ENCODE measurements around the gene FBXO46. TPM values are rescaled to one million over a fixed set of nuclear protein-coding genes. Genes with fewer than 3 reads are reported as not detected.
"Not testable (repeated sequence)": the region's sequence is repeated elsewhere in the genome, so short reads cannot be mapped to it uniquely, and the experiment has no call there.

Gene FBXO46
- total RNA-seq, 5 donors from 2014 or later (not counting 1 experiment from before 2014, with no cell fraction given) = 27.9 to 48.3 (median 38.0) TPM

DNA sequence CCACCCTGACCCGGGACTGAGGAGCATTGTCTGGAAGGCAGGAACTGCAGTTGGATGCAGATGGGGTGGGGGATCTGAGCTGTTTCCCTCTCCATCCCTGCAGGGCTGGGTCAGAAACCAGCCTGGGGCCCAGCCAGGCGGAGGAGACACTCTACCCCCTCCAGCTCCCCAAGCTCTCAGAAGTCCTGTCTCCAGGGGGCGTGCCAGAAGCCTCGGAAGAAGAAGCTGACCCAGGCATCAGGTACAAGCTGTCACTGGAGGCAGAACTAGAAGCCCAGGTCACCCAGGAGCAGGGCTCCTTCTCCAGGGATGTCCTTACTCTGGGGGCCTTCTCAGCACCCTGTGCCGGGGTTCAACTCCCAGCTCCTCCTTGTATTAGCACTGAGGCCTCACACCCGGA, 22.9 kb upstream of the FBXO46 start:
- Histone ChIP-seq H3K36me3 (ENCODE audit: control insufficient read depth in 2 of 2, extremely low read depth in 1 of 2, insufficient read depth in 1 of 2, low read length in 1 of 2) (no peaks in the 10 kb centered on the region), H3K4me1 (ENCODE audit: control insufficient read depth in 1 of 2, extremely low read depth in 1 of 2, insufficient read depth in 2 of 2, low read length in 2 of 2) (no peaks in the 10 kb centered on the region), H3K27me3 (replicated peaks in 1 of 2; ENCODE audit: control insufficient read depth in 2 of 2, extremely low read depth in 1 of 2, insufficient read depth in 2 of 2, low read length in 1 of 2) (peaks cover 0 to 3% of the 10 kb centered on the region in 2 experiments), H3K9me3 (no peaks in the 10 kb centered on the region), H3K4me3 (ENCODE audit: control insufficient read depth in 1 of 2, extremely low read depth in 1 of 2, low read length in 1 of 2) (no peak overlapping the region), H3K27ac (ENCODE audit: low read length) (no peak overlapping the region)
- Mint-ChIP-seq H3K27ac (no peak overlapping the region), H3K36me3 (no peaks in the 10 kb centered on the region), H3K27me3 (peaks cover 0 to 8% of the 10 kb centered on the region in 2 donors), H3K9me3 (no peaks in the 10 kb centered on the region), H3K4me1 (no peaks in the 10 kb centered on the region), H3K4me3 (no peak overlapping the region)
- ATAC-seq (replicated peaks in 1 of 4) = no peak
- ChIA-PET CTCF (interaction anchor here in 1 of 2 donors (0.9 to 1.3 kb wide), 2 partner anchors 16 to 23 kb away, joined by 3 to 4 read pairs; partner anchors contain the start of gene FBXO46), POLR2A (no interaction called here)
- DNase-seq = no peak
- WGBS (ENCODE audit: insufficient coverage) = 67% methylated on average over 5 of the region's 6 CpGs

GRCh38 chr19:45752639-45753038, 21.9 kb upstream of the FBXO46 start:
- H3K36me3 Mint-ChIP-seq = no peaks in the 10 kb centered on the region
- H3K4me1 ChIP-seq (ENCODE audit: control insufficient read depth in 1 of 2, extremely low read depth in 1 of 2, insufficient read depth in 2 of 2, low read length in 2 of 2) = no peaks in the 10 kb centered on the region
- WGBS (ENCODE audit: insufficient coverage) = 100% methylated on average over 4 of the region's 12 CpGs
- no peak overlapping the region for H3K4me3 ChIP-seq (ENCODE audit: control insufficient read depth in 1 of 2, extremely low read depth in 1 of 2, low read length in 1 of 2)
- DNase-seq (no peak), ATAC-seq (replicated peaks in 1 of 4) (no peak)
- H3K27me3 ChIP-seq (replicated peaks in 1 of 2; ENCODE audit: control insufficient read depth in 2 of 2, extremely low read depth in 1 of 2, insufficient read depth in 2 of 2, low read length in 1 of 2) = peaks cover 0 to 5% of the 10 kb centered on the region in 2 experiments
- no peak overlapping the region for H3K4me3 Mint-ChIP-seq
- H3K36me3 ChIP-seq (ENCODE audit: control insufficient read depth in 2 of 2, extremely low read depth in 1 of 2, insufficient read depth in 1 of 2, low read length in 1 of 2) = no peaks in the 10 kb centered on the region
- peaks cover under 1 to 8% of the 10 kb centered on the region in 2 donors for H3K27me3 Mint-ChIP-seq
- H3K9me3 Mint-ChIP-seq = no peaks in the 10 kb centered on the region
- ChIA-PET CTCF (no interaction called here), POLR2A (no interaction called here)
- H3K27ac Mint-ChIP-seq = no peak overlapping the region
- H3K9me3 ChIP-seq = no peaks in the 10 kb centered on the region
- no peak overlapping the region for H3K27ac ChIP-seq (ENCODE audit: low read length)
- H3K4me1 Mint-ChIP-seq = no peaks in the 10 kb centered on the region

- no CpG with 5 or more reads among the region's 10 CpGs for WGBS (ENCODE audit: insufficient coverage)
- H3K4me3 Mint-ChIP-seq; H3K27ac Mint-ChIP-seq; DNase-seq; H3K36me3 ChIP-seq (ENCODE audit: control insufficient read depth in 2 of 2, extremely low read depth in 1 of 2, insufficient read depth in 1 of 2, low read length in 1 of 2); H3K9me3 ChIP-seq; H3K4me3 ChIP-seq (ENCODE audit: control insufficient read depth in 1 of 2, extremely low read depth in 1 of 2, low read length in 1 of 2); POLR2A ChIA-PET; H3K9me3 Mint-ChIP-seq; H3K36me3 Mint-ChIP-seq; H3K27ac ChIP-seq (ENCODE audit: low read length); ATAC-seq (replicated peaks in 1 of 4); H3K27me3 ChIP-seq (replicated peaks in 1 of 2; ENCODE audit: control insufficient read depth in 2 of 2, extremely low read depth in 1 of 2, insufficient read depth in 2 of 2, low read length in 1 of 2); H3K4me1 Mint-ChIP-seq; H3K4me1 ChIP-seq (ENCODE audit: control insufficient read depth in 1 of 2, extremely low read depth in 1 of 2, insufficient read depth in 2 of 2, low read length in 2 of 2): not testable (repeated sequence)
- CTCF ChIA-PET = interaction anchor here in 1 of 2 donors (0.6 kb wide), 1 partner anchor 16 kb away, joined by 3 read pairs; no protein-coding TSS in a partner anchor
- peaks cover 7 to 12% of the 10 kb centered on the region in 2 donors for H3K27me3 Mint-ChIP-seq
Measured at GRCh38 chr19:45751483-45751882, 20.8 kb upstream of the FBXO46 start.

DNA sequence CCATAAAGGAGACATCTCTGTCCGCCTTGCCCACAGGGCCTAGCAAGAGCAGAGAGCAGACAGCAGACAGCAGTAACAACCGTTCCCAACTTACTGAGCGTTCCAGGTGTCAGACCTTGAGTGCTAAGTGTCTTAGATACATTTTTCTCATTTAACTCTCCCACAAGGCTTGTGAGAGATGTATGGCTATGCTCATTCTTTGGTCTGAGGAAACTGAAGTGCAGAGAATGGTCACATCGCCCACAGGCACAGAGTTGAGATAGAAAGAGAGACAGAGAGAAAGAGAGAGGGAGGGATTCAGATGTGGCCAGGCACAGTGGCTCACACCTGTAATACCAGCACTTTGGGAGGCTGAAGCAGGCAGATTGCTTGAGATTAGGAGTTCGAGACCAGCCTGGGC, 16.8 kb upstream of the FBXO46 start:
- no peaks in the 10 kb centered on the region for H3K36me3 ChIP-seq (ENCODE audit: control insufficient read depth in 2 of 2, extremely low read depth in 1 of 2, insufficient read depth in 1 of 2, low read length in 1 of 2)
- ATAC-seq (replicated peaks in 1 of 4) (no peak), DNase-seq (no peak)
- Mint-ChIP-seq H3K27ac (no peak overlapping the region), H3K36me3 (no peaks in the 10 kb centered on the region), H3K4me1 (no peaks in the 10 kb centered on the region), H3K27me3 (peaks cover 7 to 15% of the 10 kb centered on the region in 2 donors), H3K9me3 (no peaks in the 10 kb centered on the region), H3K4me3 (no peak overlapping the region)
- no peak overlapping the region for H3K27ac ChIP-seq (ENCODE audit: low read length)
- H3K4me1 ChIP-seq (ENCODE audit: control insufficient read depth in 1 of 2, extremely low read depth in 1 of 2, insufficient read depth in 2 of 2, low read length in 2 of 2) = no peaks in the 10 kb centered on the region
- ChIA-PET POLR2A (no interaction called here), CTCF (no interaction called here)
- H3K27me3 ChIP-seq (replicated peaks in 1 of 2; ENCODE audit: control insufficient read depth in 2 of 2, extremely low read depth in 1 of 2, insufficient read depth in 2 of 2, low read length in 1 of 2) = peaks cover 0 to 13% of the 10 kb centered on the region in 2 experiments
- WGBS (ENCODE audit: insufficient coverage) = 83% methylated on average over 2 of the region's 5 CpGs
- H3K9me3 ChIP-seq = no peaks in the 10 kb centered on the region
- no peak overlapping the region for H3K4me3 ChIP-seq (ENCODE audit: control insufficient read depth in 1 of 2, extremely low read depth in 1 of 2, low read length in 1 of 2)

DNA sequence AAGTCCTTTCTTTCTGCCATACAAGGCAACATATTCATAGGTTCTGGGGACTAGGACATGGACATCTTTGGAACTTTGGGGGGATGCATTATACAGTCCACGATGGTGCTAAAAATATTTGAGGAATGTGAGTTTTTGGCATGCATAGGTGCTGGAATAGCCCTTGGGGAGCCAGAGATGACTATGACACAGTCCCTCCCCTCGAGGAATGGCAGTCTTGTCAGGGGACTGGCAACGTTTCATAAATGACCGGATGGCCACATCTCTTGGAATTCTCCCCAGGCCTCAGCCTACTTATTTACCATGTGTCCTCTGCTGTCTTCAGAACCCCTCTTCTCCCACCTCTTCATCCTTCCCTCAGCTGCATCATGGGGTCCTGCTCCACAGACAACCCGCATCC, 16.2 kb upstream of the FBXO46 start:
- H3K27me3 Mint-ChIP-seq = peaks cover 7 to 15% of the 10 kb centered on the region in 2 donors
- Histone ChIP-seq H3K36me3 (ENCODE audit: control insufficient read depth in 2 of 2, extremely low read depth in 1 of 2, insufficient read depth in 1 of 2, low read length in 1 of 2) (no peaks in the 10 kb centered on the region), H3K4me1 (ENCODE audit: control insufficient read depth in 1 of 2, extremely low read depth in 1 of 2, insufficient read depth in 2 of 2, low read length in 2 of 2) (no peaks in the 10 kb centered on the region), H3K27ac (ENCODE audit: low read length) (no peak overlapping the region), H3K9me3 (no peaks in the 10 kb centered on the region), H3K4me3 (ENCODE audit: control insufficient read depth in 1 of 2, extremely low read depth in 1 of 2, low read length in 1 of 2) (no peak overlapping the region), H3K27me3 (replicated peaks in 1 of 2; ENCODE audit: control insufficient read depth in 2 of 2, extremely low read depth in 1 of 2, insufficient read depth in 2 of 2, low read length in 1 of 2) (peaks cover 0 to 13% of the 10 kb centered on the region in 2 experiments)
- no peak overlapping the region for H3K27ac Mint-ChIP-seq
- DNase-seq = no peak
- ChIA-PET POLR2A (no interaction called here), CTCF (no interaction called here)
- 65% methylated on average over 3 of the region's 5 CpGs for WGBS (ENCODE audit: insufficient coverage)
- H3K9me3 Mint-ChIP-seq = no peaks in the 10 kb centered on the region
- no peak for ATAC-seq (replicated peaks in 1 of 4)
- H3K4me1 Mint-ChIP-seq = no peaks in the 10 kb centered on the region
- H3K36me3 Mint-ChIP-seq = no peaks in the 10 kb centered on the region
- no peak overlapping the region for H3K4me3 Mint-ChIP-seq

- peaks cover 7 to 13% of the 10 kb centered on the region in 2 donors for H3K27me3 Mint-ChIP-seq
- no peak for DNase-seq
- POLR2A ChIA-PET = no interaction called here
- H3K36me3 ChIP-seq (ENCODE audit: control insufficient read depth in 2 of 2, extremely low read depth in 1 of 2, insufficient read depth in 1 of 2, low read length in 1 of 2) = no peaks in the 10 kb centered on the region
- CTCF ChIA-PET = interaction anchor here in 1 of 2 donors (0.6 kb wide), 1 partner anchor 71 kb away, joined by 4 read pairs; no protein-coding TSS in a partner anchor
- H3K9me3 Mint-ChIP-seq = no peaks in the 10 kb centered on the region
- H3K27ac Mint-ChIP-seq = no peak overlapping the region
- H3K27ac ChIP-seq (ENCODE audit: low read length) = no peak overlapping the region
- no peaks in the 10 kb centered on the region for H3K9me3 ChIP-seq
- H3K4me1 Mint-ChIP-seq = no peaks in the 10 kb centered on the region
- H3K4me3 Mint-ChIP-seq = no peak overlapping the region
- no peak overlapping the region for H3K4me3 ChIP-seq (ENCODE audit: control insufficient read depth in 1 of 2, extremely low read depth in 1 of 2, low read length in 1 of 2)
- no peak for ATAC-seq (replicated peaks in 1 of 4)
- peaks cover 0 to 16% of the 10 kb centered on the region in 2 experiments for H3K27me3 ChIP-seq (replicated peaks in 1 of 2; ENCODE audit: control insufficient read depth in 2 of 2, extremely low read depth in 1 of 2, insufficient read depth in 2 of 2, low read length in 1 of 2)
- 97% methylated on average over 6 of the region's 6 CpGs for WGBS (ENCODE audit: insufficient coverage)
- H3K36me3 Mint-ChIP-seq = no peaks in the 10 kb centered on the region
- H3K4me1 ChIP-seq (ENCODE audit: control insufficient read depth in 1 of 2, extremely low read depth in 1 of 2, insufficient read depth in 2 of 2, low read length in 2 of 2) = no peaks in the 10 kb centered on the region
Measured at GRCh38 chr19:45745606-45746005, 14.9 kb upstream of the FBXO46 start.

GRCh38 chr19:45742969-45743368, 12.3 kb upstream of the FBXO46 start:
- no peaks in the 10 kb centered on the region for H3K4me1 Mint-ChIP-seq
- Histone ChIP-seq H3K36me3 (ENCODE audit: control insufficient read depth in 2 of 2, extremely low read depth in 1 of 2, insufficient read depth in 1 of 2, low read length in 1 of 2) (no peaks in the 10 kb centered on the region), H3K4me3 (ENCODE audit: control insufficient read depth in 1 of 2, extremely low read depth in 1 of 2, low read length in 1 of 2) (no peak overlapping the region), H3K27me3 (replicated peaks in 1 of 2; ENCODE audit: control insufficient read depth in 2 of 2, extremely low read depth in 1 of 2, insufficient read depth in 2 of 2, low read length in 1 of 2) (peaks cover 0 to 21% of the 10 kb centered on the region in 2 experiments), H3K4me1 (ENCODE audit: control insufficient read depth in 1 of 2, extremely low read depth in 1 of 2, insufficient read depth in 2 of 2, low read length in 2 of 2) (no peaks in the 10 kb centered on the region), H3K27ac (ENCODE audit: low read length) (no peak overlapping the region), H3K9me3 (no peaks in the 10 kb centered on the region)
- CTCF ChIA-PET = interaction anchor here in 1 of 2 donors (0.6 kb wide), 1 partner anchor 1759 kb away, joined by 5 read pairs; no protein-coding TSS in a partner anchor
- POLR2A ChIA-PET = no interaction called here
- 81% methylated on average over 2 of the region's 4 CpGs for WGBS (ENCODE audit: insufficient coverage)
- no peaks in the 10 kb centered on the region for H3K9me3 Mint-ChIP-seq
- ATAC-seq (replicated peaks in 1 of 4) (no peak), DNase-seq (no peak)
- H3K36me3 Mint-ChIP-seq = no peaks in the 10 kb centered on the region
- H3K4me3 Mint-ChIP-seq = no peak overlapping the region
- no peak overlapping the region for H3K27ac Mint-ChIP-seq
- H3K27me3 Mint-ChIP-seq = peaks cover 10 to 15% of the 10 kb centered on the region in 2 donors

All from T-cell (primary cell).